Panc1 (cell line): ENCODE measurements around the gene PPFIA1. TPM values are rescaled to one million over a fixed set of nuclear protein-coding genes. Genes with fewer than 3 reads are reported as not detected.

Source experiments
- ATAC-seq: fragments of 200-7000 bp; cut with Tn5 transposase; 2 replicates; pipeline ENCODE4 v1.9.1; 2020; ENCODE audit warnings: mild to moderate bottlenecking, moderate library complexity
- BruUV-seq: library from RNA; stranded (reverse); fragments of 400-500 nt; replicated peaks from 2 replicates; lab custom pipeline; 2021; lab: Mats Ljungman, UMichigan
- CTCF ChIA-PET: fragments of 300-600 bp; sonication (Branson Sonifier 250); formaldehyde crosslinking; loops from one replicate; lab custom pipeline; 2022; ENCODE audit warnings: antibody characterized with exemption; lab: Charles Lee
- POLR2A ChIA-PET: fragments of 300-600 bp; sonication (Branson Sonifier 250); formaldehyde crosslinking; loops from one replicate; lab custom pipeline; 2022; ENCODE audit warnings: antibody characterized with exemption; lab: Charles Lee
- DNase-seq: peaks from one replicate; pipeline ENCODE4 v3.0.0-alpha.2; 2010; ENCODE audit warnings: low read depth, low spot score
- H3K27ac ChIP-seq: 2 replicates; pipeline ENCODE4 v1.5.1; 2011; ENCODE audit warnings: mild to moderate bottlenecking, low read length, inconsistent platforms
- H3K27me3 ChIP-seq: fragments of 200-500 bp; sonication (Bioruptor generic); 2 replicates; pipeline ENCODE4 v1.6.0; 2014; ENCODE audit warnings: low read length, inconsistent platforms; ENCODE audit not compliant: control insufficient read depth, insufficient read depth
- H3K36me3 ChIP-seq: fragments of 200-500 bp; sonication (Bioruptor generic); 2 replicates; pipeline ENCODE4 v1.5.1; 2014; ENCODE audit warnings: inconsistent platforms, mild to moderate bottlenecking, low read length, moderate library complexity; ENCODE audit not compliant: control insufficient read depth, insufficient read depth
- H3K4me1 ChIP-seq: 2 replicates; pipeline ENCODE4 v1.5.1; 2011; ENCODE audit warnings: inconsistent platforms, mild to moderate bottlenecking, low read length, moderate library complexity; ENCODE audit not compliant: control insufficient read depth, insufficient read depth
- H3K4me3 ChIP-seq, 2 experiments: 2 replicates each; pipeline ENCODE4 v1.5.1; 2011 to 2012; ENCODE audit warnings: low read depth in 2 of 2, low read length in 2 of 2, mild to moderate bottlenecking in 2 of 2, inconsistent platforms in 1 of 2, moderate library complexity in 1 of 2
- H3K9me3 ChIP-seq: fragments of 200-500 bp; sonication (Bioruptor generic); 2 replicates; pipeline ENCODE4 v1.5.1; 2014; ENCODE audit warnings: low read depth, mild to moderate bottlenecking, inconsistent platforms, low read length, moderate library complexity; ENCODE audit not compliant: control insufficient read depth, insufficient read depth
- POLR2AphosphoS5 ChIP-seq: IDR thresholded peaks from 2 replicates; pipeline ENCODE4 v1.6.1; 2012; ENCODE audit warnings: mild to moderate bottlenecking, low read depth, low read length, moderate library complexity
- SIN3A ChIP-seq: IDR thresholded peaks from 2 replicates; pipeline ENCODE4 v1.6.1; 2012; ENCODE audit warnings: low read depth, mild to moderate bottlenecking, low read length, moderate library complexity, borderline replicate concordance; ENCODE audit not compliant: insufficient read depth
- TCF7L2 ChIP-seq: IDR thresholded peaks from 2 replicates; pipeline ENCODE4 v1.6.1; 2011; ENCODE audit warnings: mild to moderate bottlenecking, low read depth, low read length, inconsistent platforms
- in situ Hi-C: cut with HindIII; loops from 2 replicates; pipeline ENCODE4 v1.10.0; 2016; ENCODE audit warnings: low sequenced_read_pairs, low pct_unique_long_range_greater_than_20kb
- intact Hi-C: fragments of 100-400 bp; cut with micrococcal nuclease; formaldehyde crosslinking; loops from one replicate; pipeline ENCODE4 v1.10.0; 2022; ENCODE audit not compliant: unreplicated experiment
- total RNA-seq: library from RNA; stranded (reverse); gene quantifications from one replicate; pipeline ENCODE4 v1.2.1, GENCODE V29; 2021; ENCODE audit not compliant: unreplicated experiment
- TF ChIP-seq, protein P1 (sequence below), 2 experiments: IDR thresholded peaks; 2 replicates each; pipeline ENCODE4 v1.6.1; 2011 to 2012; ENCODE audit warnings: low read depth in 2 of 2, control low read depth in 1 of 2, low read length in 1 of 2, mild to moderate bottlenecking in 1 of 2, moderate library complexity in 1 of 2; ENCODE audit not compliant: insufficient read depth in 1 of 2
- TF ChIP-seq, protein P2 (sequence below): fragments of 450-650 bp; IDR thresholded peaks from 2 replicates; pipeline ENCODE4 v1.5.1; 2017; ENCODE audit warnings: mild to moderate bottlenecking

The PPFIA1 gene
- total RNA-seq, 1 experiment from 2014 or later: 101 TPM

- H3K9me3 ChIP-seq: no peaks in the 10 kb centered on the region
- ATAC-seq: no peak
- ChIA-PET CTCF (interaction anchor here (0.5 kb wide), 1 partner anchor 140 kb away, joined by 4 read pairs; no protein-coding TSS in a partner anchor), POLR2A (interaction anchor here (0.6 to 0.7 kb wide), 2 partner anchors 13 to 41 kb away, joined by 7 to 15 read pairs; no protein-coding TSS in a partner anchor)
- no peak for DNase-seq
- H3K27ac ChIP-seq: no peak overlapping the region
- in situ Hi-C loops (no loop called here), intact Hi-C loops (no loop called here)
- no peaks in the 10 kb centered on the region for H3K36me3 ChIP-seq
- BruUV-seq: no TSS peak
- peaks cover 16% of the 10 kb centered on the region for H3K4me1 ChIP-seq
- H3K4me3 ChIP-seq: no peak overlapping the region
- no peaks in the 10 kb centered on the region for H3K27me3 ChIP-seq
- no peak for TF ChIP-seq TCF7L2
Observed at GRCh38 chr11:70301721-70302418, 31.4 kb downstream of the PPFIA1 start.

DNA sequence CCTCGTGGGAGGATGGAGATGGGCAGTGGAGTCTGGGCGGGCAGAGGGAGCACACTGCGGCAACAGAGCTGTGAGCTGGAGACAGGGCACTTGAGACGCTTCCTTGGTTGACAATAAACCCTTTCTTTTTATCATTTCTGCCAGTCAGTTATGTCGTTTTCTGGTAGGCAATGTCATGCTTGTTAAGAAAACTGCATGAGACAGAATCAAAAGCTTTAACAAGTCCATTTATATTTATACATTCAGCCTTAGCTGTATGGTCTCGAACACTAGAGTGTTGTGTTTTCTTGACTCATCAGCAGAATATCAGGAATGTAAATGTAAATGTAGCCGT, 31.9 kb downstream of the PPFIA1 start:
- CTCF ChIA-PET: no interaction called here
- H3K9me3 ChIP-seq: no peaks in the 10 kb centered on the region
- ATAC-seq: no peak
- POLR2A ChIA-PET: interaction anchor here (0.7 kb wide), 1 partner anchor 13 kb away, joined by 7 read pairs; no protein-coding TSS in a partner anchor
- no peaks in the 10 kb centered on the region for H3K36me3 ChIP-seq
- no peaks in the 10 kb centered on the region for H3K27me3 ChIP-seq
- intact Hi-C loops (no loop called here), in situ Hi-C loops (no loop called here)
- H3K27ac ChIP-seq: no peak overlapping the region
- H3K4me3 ChIP-seq: no peak overlapping the region
- BruUV-seq: no TSS peak
- TF ChIP-seq, protein P1, sequence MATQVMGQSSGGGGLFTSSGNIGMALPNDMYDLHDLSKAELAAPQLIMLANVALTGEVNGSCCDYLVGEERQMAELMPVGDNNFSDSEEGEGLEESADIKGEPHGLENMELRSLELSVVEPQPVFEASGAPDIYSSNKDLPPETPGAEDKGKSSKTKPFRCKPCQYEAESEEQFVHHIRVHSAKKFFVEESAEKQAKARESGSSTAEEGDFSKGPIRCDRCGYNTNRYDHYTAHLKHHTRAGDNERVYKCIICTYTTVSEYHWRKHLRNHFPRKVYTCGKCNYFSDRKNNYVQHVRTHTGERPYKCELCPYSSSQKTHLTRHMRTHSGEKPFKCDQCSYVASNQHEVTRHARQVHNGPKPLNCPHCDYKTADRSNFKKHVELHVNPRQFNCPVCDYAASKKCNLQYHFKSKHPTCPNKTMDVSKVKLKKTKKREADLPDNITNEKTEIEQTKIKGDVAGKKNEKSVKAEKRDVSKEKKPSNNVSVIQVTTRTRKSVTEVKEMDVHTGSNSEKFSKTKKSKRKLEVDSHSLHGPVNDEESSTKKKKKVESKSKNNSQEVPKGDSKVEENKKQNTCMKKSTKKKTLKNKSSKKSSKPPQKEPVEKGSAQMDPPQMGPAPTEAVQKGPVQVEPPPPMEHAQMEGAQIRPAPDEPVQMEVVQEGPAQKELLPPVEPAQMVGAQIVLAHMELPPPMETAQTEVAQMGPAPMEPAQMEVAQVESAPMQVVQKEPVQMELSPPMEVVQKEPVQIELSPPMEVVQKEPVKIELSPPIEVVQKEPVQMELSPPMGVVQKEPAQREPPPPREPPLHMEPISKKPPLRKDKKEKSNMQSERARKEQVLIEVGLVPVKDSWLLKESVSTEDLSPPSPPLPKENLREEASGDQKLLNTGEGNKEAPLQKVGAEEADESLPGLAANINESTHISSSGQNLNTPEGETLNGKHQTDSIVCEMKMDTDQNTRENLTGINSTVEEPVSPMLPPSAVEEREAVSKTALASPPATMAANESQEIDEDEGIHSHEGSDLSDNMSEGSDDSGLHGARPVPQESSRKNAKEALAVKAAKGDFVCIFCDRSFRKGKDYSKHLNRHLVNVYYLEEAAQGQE (IDR thresholded peaks at IDR 0.05; ENCODE audit: insufficient read depth in 1 of 2, low read depth in 2 of 2, low read length in 1 of 2): no peak
- TF ChIP-seq SIN3A (no peak), POLR2AphosphoS5 (no peak), TCF7L2 (no peak)
- TF ChIP-seq, protein P2, sequence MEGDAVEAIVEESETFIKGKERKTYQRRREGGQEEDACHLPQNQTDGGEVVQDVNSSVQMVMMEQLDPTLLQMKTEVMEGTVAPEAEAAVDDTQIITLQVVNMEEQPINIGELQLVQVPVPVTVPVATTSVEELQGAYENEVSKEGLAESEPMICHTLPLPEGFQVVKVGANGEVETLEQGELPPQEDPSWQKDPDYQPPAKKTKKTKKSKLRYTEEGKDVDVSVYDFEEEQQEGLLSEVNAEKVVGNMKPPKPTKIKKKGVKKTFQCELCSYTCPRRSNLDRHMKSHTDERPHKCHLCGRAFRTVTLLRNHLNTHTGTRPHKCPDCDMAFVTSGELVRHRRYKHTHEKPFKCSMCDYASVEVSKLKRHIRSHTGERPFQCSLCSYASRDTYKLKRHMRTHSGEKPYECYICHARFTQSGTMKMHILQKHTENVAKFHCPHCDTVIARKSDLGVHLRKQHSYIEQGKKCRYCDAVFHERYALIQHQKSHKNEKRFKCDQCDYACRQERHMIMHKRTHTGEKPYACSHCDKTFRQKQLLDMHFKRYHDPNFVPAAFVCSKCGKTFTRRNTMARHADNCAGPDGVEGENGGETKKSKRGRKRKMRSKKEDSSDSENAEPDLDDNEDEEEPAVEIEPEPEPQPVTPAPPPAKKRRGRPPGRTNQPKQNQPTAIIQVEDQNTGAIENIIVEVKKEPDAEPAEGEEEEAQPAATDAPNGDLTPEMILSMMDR: no peak
- no peak for DNase-seq
- H3K4me1 ChIP-seq: peaks cover 21% of the 10 kb centered on the region

DNA sequence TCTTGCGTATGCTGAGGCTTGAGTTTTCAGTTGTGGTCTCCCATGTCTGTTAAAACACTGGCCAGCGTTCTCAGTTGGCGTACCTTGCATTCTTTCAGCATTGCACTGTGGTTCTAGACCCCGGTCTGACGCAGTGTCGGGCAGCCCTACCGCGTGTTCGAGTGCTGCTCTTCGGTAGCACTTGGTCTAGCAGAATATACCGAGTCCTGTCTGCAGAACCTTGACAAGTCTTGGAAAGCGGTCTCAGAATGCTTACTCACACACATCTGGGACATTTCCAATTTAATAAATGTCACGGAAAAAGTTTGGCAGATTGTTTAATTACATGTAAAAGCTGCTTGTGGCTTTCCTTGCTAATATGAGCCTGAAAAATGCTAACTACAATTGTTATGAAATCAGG, 32.6 kb downstream of the PPFIA1 start:
- H3K36me3 ChIP-seq: no peaks in the 10 kb centered on the region
- no peak for DNase-seq
- CTCF ChIA-PET: no interaction called here

More for the DNA sequence above, 32.6 kb downstream of the PPFIA1 start:
- POLR2A ChIA-PET: no interaction called here
- intact Hi-C loops (no loop called here), in situ Hi-C loops (no loop called here)
- Histone ChIP-seq H3K4me1 (peaks cover 24% of the 10 kb centered on the region), H3K4me3 (no peak overlapping the region), H3K27ac (no peak overlapping the region), H3K9me3 (no peaks in the 10 kb centered on the region), H3K27me3 (no peaks in the 10 kb centered on the region)
- ATAC-seq: no peak
- TF ChIP-seq TCF7L2 (no peak), POLR2AphosphoS5 (no peak), SIN3A (no peak)
- TF ChIP-seq, protein P1 (IDR thresholded peaks at IDR 0.05; ENCODE audit: insufficient read depth in 1 of 2, low read depth in 2 of 2, low read length in 1 of 2): no peak
- TF ChIP-seq, protein P2: no peak
- no TSS peak for BruUV-seq
